IMR-90 (cell line): Measurements from ENCODE around the gene NDUFB3. TPM values are rescaled to one million over a fixed set of nuclear protein-coding genes. Genes with fewer than 3 reads are reported as not detected.

ENCODE experiments used
- ATAC-seq: fragments of 200-7000 bp; cut with Tn5 transposase; 2 replicates; pipeline ENCODE4 v1.9.1; 2020; ENCODE audit warnings: low read depth, mild to moderate bottlenecking, moderate library complexity
- BruUV-seq: library from RNA; stranded (reverse); fragments of 400-500 nt; replicated peaks from 2 replicates; lab custom pipeline; 2021; lab: Mats Ljungman, UMichigan
- CTCF ChIA-PET: fragments of 300-600 bp; formaldehyde crosslinking; extraction: SDS; loops from one replicate; lab custom pipeline; 2021; ENCODE audit warnings: antibody characterized with exemption; lab: Yijun Ruan, JAX
- POLR2A ChIA-PET: fragments of 300-600 bp; sonication (Branson Sonifier 250); formaldehyde crosslinking; loops from one replicate; lab custom pipeline; 2022; ENCODE audit warnings: antibody characterized with exemption; ENCODE audit not compliant: unreplicated experiment; lab: Charles Lee
- DNase-seq: peaks from one replicate; pipeline ENCODE4 v3.0.0; 2013
- H2AFZ ChIP-seq: replicated peaks from 2 replicates; pipeline ENCODE3; 2013; ENCODE audit warnings: low read length, mild to moderate bottlenecking; ENCODE audit not compliant: poor library complexity
- H2AK5ac ChIP-seq: 2 replicates; pipeline ENCODE4 v1.6.1; 2013; ENCODE audit warnings: low read depth, low read length, inconsistent platforms
- H2AK9ac ChIP-seq: replicated peaks from 2 replicates; pipeline ENCODE3; 2013; ENCODE audit warnings: mild to moderate bottlenecking, low read depth, low read length, moderate library complexity; ENCODE audit not compliant: poor library complexity
- H2BK120ac ChIP-seq: 2 replicates; pipeline ENCODE4 v1.6.1; 2013; ENCODE audit warnings: low read depth, low read length, inconsistent platforms
- H2BK15ac ChIP-seq: 3 replicates; pipeline ENCODE4 v1.6.1; 2013; ENCODE audit warnings: low read depth, low read length, inconsistent platforms
- H2BK20ac ChIP-seq: 2 replicates; pipeline ENCODE4 v1.6.1; 2013; ENCODE audit warnings: low read depth, mild to moderate bottlenecking, inconsistent platforms, low read length, moderate library complexity
- H2BK5ac ChIP-seq: 2 replicates; pipeline ENCODE4 v1.6.1; 2013; ENCODE audit warnings: mild to moderate bottlenecking, low read depth, low read length, inconsistent platforms; ENCODE audit not compliant: poor library complexity, severe bottlenecking
- H3K14ac ChIP-seq: replicated peaks from 2 replicates; pipeline ENCODE4 v1.6.1; 2013; ENCODE audit warnings: low read depth, low read length, inconsistent platforms
- H3K18ac ChIP-seq: 2 replicates; pipeline ENCODE4 v1.6.1; 2013; ENCODE audit warnings: low read depth, low read length, control low read depth
- H3K23ac ChIP-seq: 2 replicates; pipeline ENCODE4 v1.6.1; 2013; ENCODE audit warnings: low read depth, low read length, inconsistent platforms
- H3K27ac ChIP-seq: 2 replicates; pipeline ENCODE4 v1.5.1; 2013; ENCODE audit warnings: mild to moderate bottlenecking, control low read depth, low read length; ENCODE audit not compliant: insufficient read depth
- H3K27me3 ChIP-seq: 2 replicates; pipeline ENCODE4 v1.6.1; 2013; ENCODE audit warnings: low read length; ENCODE audit not compliant: control insufficient read depth, insufficient read depth
- H3K36me3 ChIP-seq: 2 replicates; pipeline ENCODE4 v1.6.1; 2013; ENCODE audit warnings: low read length, mixed read lengths; ENCODE audit not compliant: control insufficient read depth, insufficient read depth
- H3K4ac ChIP-seq: 2 replicates; pipeline ENCODE4 v1.6.1; 2013; ENCODE audit warnings: low read depth, low read length, inconsistent platforms
- H3K4me1 ChIP-seq: 2 replicates; pipeline ENCODE4 v1.6.1; 2013; ENCODE audit warnings: low read length, mixed read lengths; ENCODE audit not compliant: control insufficient read depth, insufficient read depth
- H3K4me2 ChIP-seq: 2 replicates; pipeline ENCODE4 v1.6.1; 2013; ENCODE audit warnings: low read depth, mild to moderate bottlenecking, control low read depth, low read length, moderate library complexity
- H3K4me3 ChIP-seq: 2 replicates; pipeline ENCODE4 v1.5.1; 2013; ENCODE audit warnings: low read depth, mild to moderate bottlenecking, control low read depth, low read length, moderate library complexity; ENCODE audit not compliant: insufficient read depth
- H3K56ac ChIP-seq: 2 replicates; pipeline ENCODE4 v1.6.1; 2013; ENCODE audit warnings: low read length, inconsistent platforms; ENCODE audit not compliant: insufficient read depth; ENCODE audit errors: extremely low read depth
- H3K79me1 ChIP-seq, 2 experiments: 2 replicates each; pipeline ENCODE4 v1.6.1; 2013; ENCODE audit warnings: low read length in 2 of 2, inconsistent platforms in 1 of 2, low read depth in 1 of 2
- H3K9ac ChIP-seq: 2 replicates; pipeline ENCODE4 v1.6.1; 2013; ENCODE audit warnings: low read depth, low read length, control low read depth
- H3K9me1 ChIP-seq: 2 replicates; pipeline ENCODE4 v1.6.1; 2013; ENCODE audit warnings: low read length, inconsistent platforms; ENCODE audit not compliant: insufficient read depth
- H3K9me3 ChIP-seq: 2 replicates; pipeline ENCODE4 v1.6.1; 2013; ENCODE audit warnings: low read length; ENCODE audit not compliant: control insufficient read depth, insufficient read depth
- H4K20me1 ChIP-seq: 2 replicates; pipeline ENCODE4 v1.6.1; 2013; ENCODE audit warnings: low read length, inconsistent platforms; ENCODE audit not compliant: insufficient read depth
- H4K5ac ChIP-seq: 2 replicates; pipeline ENCODE4 v1.6.1; 2013; ENCODE audit warnings: mild to moderate bottlenecking, low read depth, low read length, control low read depth
- H4K8ac ChIP-seq, 2 experiments: 2 replicates each; pipeline ENCODE4 v1.6.1; 2013; ENCODE audit warnings: low read depth in 2 of 2, low read length in 2 of 2, control low read depth in 1 of 2, inconsistent platforms in 1 of 2
- H4K91ac ChIP-seq: 2 replicates; pipeline ENCODE4 v1.6.1; 2013; ENCODE audit warnings: low read depth, low read length, inconsistent platforms; ENCODE audit not compliant: insufficient read depth
- BHLHE40 ChIP-seq: fragments of 150-350 bp; IDR thresholded peaks from 2 replicates; pipeline ENCODE4 v1.6.1; 2016; ENCODE audit warnings: mild to moderate bottlenecking, low read depth, low read length
- RFX5 ChIP-seq: IDR thresholded peaks from 2 replicates; pipeline ENCODE4 v1.8.0; 2012; ENCODE audit warnings: low read depth, mild to moderate bottlenecking, low read length, moderate library complexity
- dilution Hi-C: fragments of 300-500 bp; cut with HindIII; formaldehyde crosslinking; loops from one replicate; pipeline ENCODE4 v1.14.3; 2018; ENCODE audit warnings: low sequenced_read_pairs; ENCODE audit not compliant: unreplicated experiment
- in situ Hi-C: fragments of 300-500 bp; cut with MboI; formaldehyde crosslinking; loops from 3 replicates; pipeline ENCODE4 v1.14.3; 2019; ENCODE audit warnings: low sequenced_read_pairs, inconsistent platforms, mixed read lengths
- intact Hi-C: fragments of 100-400 bp; cut with micrococcal nuclease; formaldehyde crosslinking; loops from 2 replicates; pipeline ENCODE4 v1.10.0; 2022
- polyA plus RNA-seq, 3 experiments: library from polyadenylated mRNA; depleted of rRNA; stranded (reverse); fragments of >200 nt; gene quantifications; 2 replicates each; pipeline ENCODE4 v1.2.3, GENCODE V29; 2012; ENCODE audit warnings: low replicate concordance in 1 of 3
- total RNA-seq: library from RNA; depleted of rRNA; stranded (reverse); fragments of >200 nt; gene quantifications from 2 replicates; pipeline ENCODE4 v1.2.3, GENCODE V29; 2012

The NDUFB3 gene
- total and polyA plus RNA-seq, 2 of the 4 experiments (the other 2 are of a cell fraction): 41.0 to 98.7 TPM

- Histone ChIP-seq H3K36me3 (no peaks in the 10 kb centered on the region), H3K4me3 (no peak overlapping the region), H3K9me1 (peaks cover 4% of the 10 kb centered on the region), H2BK120ac (no peak overlapping the region), H2BK15ac (no peak overlapping the region), H4K20me1 (no peaks in the 10 kb centered on the region), H3K4me1 (peaks cover 2% of the 10 kb centered on the region), H3K56ac (no peak overlapping the region), H2AFZ (no peak overlapping the region), H3K9me3 (no peaks in the 10 kb centered on the region), H2BK5ac (no peak overlapping the region), H3K4ac (no peak overlapping the region), H3K27me3 (no peaks in the 10 kb centered on the region), H4K5ac (no peak overlapping the region), H2BK20ac (no peak overlapping the region), H4K91ac (no peak overlapping the region), H3K4me2 (no peak overlapping the region), H2AK5ac (no peak overlapping the region), H3K23ac (no peak overlapping the region), H3K27ac (no peak overlapping the region), H3K18ac (no peak overlapping the region), H3K9ac (no peak overlapping the region), H3K14ac (no peak overlapping the region), H4K8ac (no peak overlapping the region), H3K79me1 (peaks cover 6 to 19% of the 10 kb centered on the region in 2 experiments; a peak in 3 of 4 replicates), H2AK9ac (no peak overlapping the region)
- dilution Hi-C loops: no loop called here
- DNase-seq (no peak), ATAC-seq (no peak)
- CTCF ChIA-PET: no interaction called here
- POLR2A ChIA-PET: no interaction called here
- no TSS peak for BruUV-seq
- intact Hi-C loops: no loop called here
- TF ChIP-seq BHLHE40: no peak
- TF ChIP-seq RFX5: no peak
- in situ Hi-C loops: no loop called here
Observed at GRCh38 chr2:201110615-201111014, 38.8 kb downstream of the NDUFB3 start.
